GM12891 (cell line): ENCODE data around the gene CSNK1G1.

Source experiments
- POLR2A ChIP-seq: IDR thresholded peaks from 2 replicates; pipeline ENCODE4 v1.6.1; 2011; ENCODE audit warnings: low read depth, low read length, control low read depth
- POLR2AphosphoS5 ChIP-seq: IDR thresholded peaks from 2 replicates; pipeline ENCODE4 v1.6.1; 2011; ENCODE audit warnings: low read depth, low read length, control low read depth

DNA sequence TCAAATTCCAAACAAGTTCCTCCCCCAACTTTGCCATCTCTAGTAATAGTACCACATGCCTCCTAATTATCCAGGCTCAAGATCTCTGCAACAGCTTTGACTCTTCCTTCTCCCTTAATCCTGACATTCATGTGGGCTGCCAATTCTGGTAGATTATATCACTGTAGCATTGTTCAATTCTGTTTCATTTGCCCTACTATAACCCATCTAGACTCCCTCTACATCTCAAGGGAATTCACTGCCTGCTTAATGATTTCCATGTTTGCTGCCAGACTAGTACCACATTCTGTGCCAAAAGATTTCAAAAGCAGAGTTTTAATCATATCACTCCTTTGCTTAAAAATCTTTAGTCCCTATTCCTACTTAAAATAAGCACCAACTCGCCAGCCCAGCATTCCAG, 158.5 kb downstream of the CSNK1G1 start:
- TF ChIP-seq POLR2A (no peak), POLR2AphosphoS5 (no peak)
